H1 (cell line): ENCODE measurements around the gene RNGTT. TPM values are rescaled to one million over a fixed set of nuclear protein-coding genes. Genes with fewer than 3 reads are reported as not detected.

Source experiments
- CTCF ChIA-PET: fragments of 300-600 bp; sonication (Branson Sonifier 250); formaldehyde crosslinking; loops from one replicate; lab custom pipeline; 2021; ENCODE audit not compliant: partially characterized antibody; lab: Charles Lee
- POLR2A ChIA-PET: fragments of 300-600 bp; sonication (Branson Sonifier 250); formaldehyde crosslinking; loops from one replicate; lab custom pipeline; 2021; ENCODE audit warnings: inconsistent platforms; ENCODE audit not compliant: partially characterized antibody; lab: Charles Lee
- DNase-seq, 2 experiments: peaks; one replicate each; pipeline versions ENCODE4 v3.0.0 to v3.0.0-alpha.2; 2010 to 2022; ENCODE audit warnings: low spot score in 2 of 2, low read depth in 1 of 2, mixed read lengths in 1 of 2
- FAIRE-seq: peaks from 2 replicates; lab custom pipeline; 2011; peaks lifted over from hg19 to GRCh38; lab: Jason Lieb, UNC
- H2AFZ ChIP-seq: 2 replicates; pipeline ENCODE4 v1.8.1; 2012; ENCODE audit warnings: low read length, inconsistent platforms
- H2AK5ac ChIP-seq: 2 replicates; pipeline ENCODE4 v1.6.1; 2013; ENCODE audit warnings: low read depth, low read length
- H2BK120ac ChIP-seq: replicated peaks from 2 replicates; pipeline ENCODE3; 2013; ENCODE audit warnings: low read depth, low read length, inconsistent platforms
- H2BK12ac ChIP-seq: 2 replicates; pipeline ENCODE4 v1.6.1; 2013; ENCODE audit warnings: low read depth, low read length
- H2BK15ac ChIP-seq: 2 replicates; pipeline ENCODE4 v1.6.1; 2013; ENCODE audit warnings: low read length
- H2BK20ac ChIP-seq: 2 replicates; pipeline ENCODE4 v1.6.1; 2013; ENCODE audit warnings: low read length
- H2BK5ac ChIP-seq: 2 replicates; pipeline ENCODE4 v1.6.1; 2013; ENCODE audit warnings: low read depth, low read length
- H3K14ac ChIP-seq: 2 replicates; pipeline ENCODE4 v1.6.1; 2013; ENCODE audit warnings: inconsistent platforms; ENCODE audit not compliant: insufficient read length
- H3K18ac ChIP-seq: 2 replicates; pipeline ENCODE4 v1.6.1; 2013; ENCODE audit warnings: low read length; ENCODE audit errors: extremely low read depth
- H3K23ac ChIP-seq: 2 replicates; pipeline ENCODE4 v1.6.1; 2013; ENCODE audit warnings: inconsistent platforms; ENCODE audit not compliant: insufficient read length
- H3K23me2 ChIP-seq: 2 replicates; pipeline ENCODE4 v1.6.1; 2013; ENCODE audit warnings: low read depth, low read length
- H3K27ac ChIP-seq: 2 replicates; pipeline ENCODE4 v1.6.1; 2011; ENCODE audit warnings: low read depth, low read length, inconsistent platforms
- H3K27me3 ChIP-seq, 4 experiments: replicated peaks in 1 of 4; 1 replicate in 1 of 4; 2 replicates in 3 of 4; pipeline versions ENCODE4 v1.6.1 to v1.8.1; 2011 to 2013; ENCODE audit warnings: low read length in 3 of 4, mild to moderate bottlenecking in 3 of 4, inconsistent platforms in 2 of 4, mixed read lengths in 2 of 4, moderate library complexity in 1 of 4; ENCODE audit not compliant: control insufficient read depth in 3 of 4, insufficient read depth in 3 of 4; ENCODE audit errors: extremely low read depth in 1 of 4
- H3K36me3 ChIP-seq, 4 experiments: 2 replicates each; pipeline versions ENCODE4 v1.6.1 to v1.8.1; 2011 to 2013; ENCODE audit warnings: mild to moderate bottlenecking in 4 of 4, low read length in 3 of 4, moderate library complexity in 2 of 4, control low read depth in 1 of 4, inconsistent platforms in 1 of 4; ENCODE audit not compliant: insufficient read depth in 4 of 4, control insufficient read depth in 2 of 4
- H3K4ac ChIP-seq: replicated peaks from 2 replicates; pipeline ENCODE3; 2013; ENCODE audit warnings: low read length, low read depth, mixed read lengths, inconsistent platforms; ENCODE audit not compliant: insufficient read length
- H3K4me1 ChIP-seq, 4 experiments: replicated peaks in 1 of 4; 1 replicate in 1 of 4; 2 replicates in 3 of 4; pipeline versions ENCODE4 v1.6.1 to v1.8.1; 2011 to 2013; ENCODE audit warnings: low read length in 3 of 4, inconsistent platforms in 2 of 4, mixed read lengths in 1 of 4; ENCODE audit not compliant: insufficient read depth in 4 of 4, control insufficient read depth in 3 of 4
- H3K4me2 ChIP-seq, 2 experiments: 2 replicates each; pipeline versions ENCODE4 v1.6.1 to v1.8.1; 2011 to 2013; ENCODE audit warnings: low read depth in 2 of 2, low read length in 2 of 2, control low read depth in 1 of 2, inconsistent platforms in 1 of 2, mild to moderate bottlenecking in 1 of 2; ENCODE audit not compliant: insufficient read depth in 1 of 2
- H3K4me3 ChIP-seq, 4 experiments: fragments of 200-600, 300-600 bp in 1 of 4; sonication (generic), shearing (Covaris generic), sonication (Bioruptor Twin) in 1 of 4; 2 replicates each; pipeline versions ENCODE4 v1.5.1 to v1.8.1; 2011 to 2016; ENCODE audit warnings: low read length in 4 of 4, low read depth in 3 of 4, control low read depth in 2 of 4, inconsistent platforms in 2 of 4, mild to moderate bottlenecking in 2 of 4, mixed read lengths in 1 of 4, moderate library complexity in 1 of 4; ENCODE audit not compliant: insufficient read depth in 2 of 4; ENCODE audit errors: extremely low read depth in 1 of 4
- H3K56ac ChIP-seq: replicated peaks from 2 replicates; pipeline ENCODE3; 2013; ENCODE audit warnings: low read depth, mild to moderate bottlenecking, mixed read lengths, low read length, inconsistent platforms; ENCODE audit not compliant: insufficient read length
- H3K79me1 ChIP-seq: 2 replicates; pipeline ENCODE4 v1.6.1; 2013; ENCODE audit warnings: low read depth, low read length, control low read depth
- H3K79me2 ChIP-seq, 2 experiments: 2 replicates each; pipeline versions ENCODE4 v1.6.1 to v1.8.1; 2012 to 2013; ENCODE audit warnings: low read length in 2 of 2, mild to moderate bottlenecking in 2 of 2, inconsistent platforms in 1 of 2; ENCODE audit not compliant: insufficient read depth in 2 of 2, control insufficient read depth in 1 of 2
- H3K9ac ChIP-seq, 4 experiments: replicated peaks in 1 of 4; 1 replicate in 1 of 4; 2 replicates in 3 of 4; pipeline versions ENCODE4 v1.6.1 to v1.8.1; 2011 to 2013; ENCODE audit warnings: low read depth in 3 of 4, low read length in 3 of 4, control low read depth in 2 of 4, mild to moderate bottlenecking in 2 of 4, moderate library complexity in 2 of 4, inconsistent platforms in 1 of 4; ENCODE audit errors: extremely low read depth in 1 of 4
- H3K9me3 ChIP-seq, 2 experiments: 2 replicates each; pipeline versions ENCODE4 v1.6.1 to v1.8.1; 2012 to 2013; ENCODE audit warnings: mild to moderate bottlenecking in 2 of 2, moderate library complexity in 2 of 2, control low read depth in 1 of 2, inconsistent platforms in 1 of 2, low read depth in 1 of 2, low read length in 1 of 2, mixed read lengths in 1 of 2; ENCODE audit not compliant: insufficient read depth in 2 of 2
- H4K20me1 ChIP-seq, 2 experiments: replicated peaks in 1 of 2; 2 replicates each; pipeline versions ENCODE3 to v1.8.1; 2011 to 2013; ENCODE audit warnings: inconsistent platforms in 2 of 2, low read length in 2 of 2, mild to moderate bottlenecking in 1 of 2; ENCODE audit not compliant: insufficient read depth in 2 of 2, control insufficient read depth in 1 of 2
- H4K5ac ChIP-seq: 2 replicates; pipeline ENCODE4 v1.6.1; 2013; ENCODE audit warnings: low read length, low read depth, mixed read lengths, inconsistent platforms; ENCODE audit not compliant: insufficient read length
- H4K8ac ChIP-seq: 2 replicates; pipeline ENCODE4 v1.8.0; 2013; ENCODE audit warnings: mild to moderate bottlenecking, moderate library complexity, low read length, inconsistent platforms; ENCODE audit not compliant: insufficient read depth; ENCODE audit errors: extremely low read depth
- H4K91ac ChIP-seq: replicated peaks from 2 replicates; pipeline ENCODE3; 2013; ENCODE audit warnings: low read length, mixed read lengths, inconsistent platforms; ENCODE audit not compliant: insufficient read length
- CHD1 ChIP-seq: IDR thresholded peaks from 2 replicates; pipeline ENCODE4 v1.6.1; 2012; ENCODE audit warnings: low read depth, low read length, improper control_type of control experiment
- CTBP2 ChIP-seq: IDR thresholded peaks from 2 replicates; pipeline ENCODE4 v1.7.0; 2011; ENCODE audit warnings: borderline replicate concordance, mild to moderate bottlenecking, moderate library complexity, mixed read lengths, low read length; ENCODE audit not compliant: insufficient read depth, insufficient read length
- GABPA ChIP-seq: IDR thresholded peaks from 2 replicates; pipeline ENCODE4 v1.6.1; 2011; ENCODE audit warnings: mild to moderate bottlenecking, low read length, moderate library complexity, borderline replicate concordance; ENCODE audit not compliant: insufficient read depth
- HDAC2 ChIP-seq, 2 experiments: fragments of 300-600 bp in 1 of 2; sonication (generic) in 1 of 2; IDR thresholded peaks; 2 replicates each; pipeline ENCODE4 v1.6.1; 2011 to 2012; ENCODE audit warnings: low read depth in 2 of 2, low read length in 2 of 2, mild to moderate bottlenecking in 2 of 2, moderate library complexity in 2 of 2, borderline replicate concordance in 1 of 2, inconsistent platforms in 1 of 2
- KDM1A ChIP-seq: fragments of 200-600, 300-600 bp; sonication (generic); IDR thresholded peaks from 2 replicates; pipeline ENCODE4 v1.7.1; 2016; ENCODE audit warnings: mild to moderate bottlenecking, low read length, borderline replicate concordance
- POU5F1 ChIP-seq: IDR thresholded peaks from 2 replicates; pipeline ENCODE4 v1.6.1; 2011; ENCODE audit warnings: low read depth, mild to moderate bottlenecking, low read length, moderate library complexity
- RNF2 ChIP-seq: fragments of 200-900, 300-1000 bp; sonication (generic); IDR thresholded peaks from 2 replicates; pipeline ENCODE4 v1.7.1; 2016; ENCODE audit warnings: borderline replicate concordance, low read depth, mild to moderate bottlenecking, antibody characterized with exemption, low read length; ENCODE audit not compliant: poor library complexity, severe bottlenecking; ENCODE audit errors: missing control alignments
- SIX5 ChIP-seq: IDR thresholded peaks from 2 replicates; pipeline ENCODE4 v1.6.1; 2011; ENCODE audit warnings: mild to moderate bottlenecking, low read depth, low read length
- TAF7 ChIP-seq: optimal IDR thresholded peaks from 2 replicates; pipeline ENCODE3; 2011; ENCODE audit warnings: low read depth, mild to moderate bottlenecking, inconsistent platforms, low read length, moderate library complexity, borderline replicate concordance
- YY1 ChIP-seq: IDR thresholded peaks from 2 replicates; pipeline ENCODE4 v1.6.1; 2011; ENCODE audit warnings: low read depth, mild to moderate bottlenecking, low read length
- WGBS, 2 experiments: shearing (Covaris generic) in 1 of 2; methylation state at CpG; one replicate each; pipeline versions ENCODE4 v1.1.6 to v1.1.7; 2013 to 2015; ENCODE audit warnings: low lambda C conversion rate in 2 of 2, mixed read lengths in 2 of 2, inconsistent platforms in 1 of 2, low coverage in 1 of 2, missing lambda C conversion rate in 1 of 2; ENCODE audit not compliant: insufficient replicate concordance in 2 of 2, insufficient coverage in 1 of 2, insufficient read length in 1 of 2; ENCODE audit errors: extremely low coverage in 1 of 2, missing lambda C conversion rate in 1 of 2; 5-methylcytosine and 5-hydroxymethylcytosine counted together
- polyA plus RNA-seq, 7 experiments: library from polyadenylated mRNA; depleted of rRNA in 3 of 7; stranded (reverse) in 5 of 7; unstranded in 2 of 7; fragments of >200 nt in 5 of 7; fragments of 200-250 nt in 2 of 7; gene quantifications; 1 replicate in 5 of 7; 2 replicates in 1 of 7; 4 replicates in 1 of 7; pipeline versions ENCODE4 v1.2.1 to v1.2.3, GENCODE V29; 2011 to 2013; ENCODE audit warnings: missing spikeins in 2 of 7, mixed read lengths in 2 of 7
- total RNA-seq: library from RNA; stranded (reverse); fragmentation: NEBNext Ultra II Directional; extraction: Animal tissue kit (Norgen Biotek cat#: 25700); gene quantifications from 2 replicates; pipeline ENCODE4 v1.2.1, GENCODE V29; 2021

Gene RNGTT
- total and polyA plus RNA-seq, 2 of the 8 experiments (the other 6 are each of a cell fraction or from before 2014, with no cell fraction given), result 3.6 to 21.2 TPM

GRCh38 chr6:88605271-88605670 lies 358.1 kb downstream of the RNGTT start:
- no peak overlapping the region for H3K9ac ChIP-seq
- H4K20me1 ChIP-seq, result no peaks in the 10 kb centered on the region
- no peaks in the 10 kb centered on the region for H3K79me1 ChIP-seq
- no peak overlapping the region for H3K56ac ChIP-seq
- H3K23ac ChIP-seq, result no peak overlapping the region
- no peak overlapping the region for H3K14ac ChIP-seq
- H3K4me1 ChIP-seq, result no peaks in the 10 kb centered on the region
- H3K27me3 ChIP-seq, result no peaks in the 10 kb centered on the region
- no peak overlapping the region for H3K18ac ChIP-seq
- H3K4me3 ChIP-seq, result no peak overlapping the region
- POLR2A ChIA-PET, result interaction anchor here (1.5 kb wide), 1 partner anchor 9 kb away, joined by 3 read pairs; no protein-coding TSS in a partner anchor
- no peak overlapping the region for H4K5ac ChIP-seq
- no peak overlapping the region for H3K4me2 ChIP-seq
- H2BK20ac ChIP-seq, result no peak overlapping the region
- FAIRE-seq (no peak), DNase-seq (no peak)
- no peak overlapping the region for H3K4ac ChIP-seq
- H3K79me2 ChIP-seq, result no peaks in the 10 kb centered on the region
- H2AFZ ChIP-seq, result no peak overlapping the region
- no peaks in the 10 kb centered on the region; a peak in 1 of 4 replicates for H3K9me3 ChIP-seq
- H2BK120ac ChIP-seq, result no peak overlapping the region
- H3K36me3 ChIP-seq, result no peaks in the 10 kb centered on the region
- H2BK12ac ChIP-seq, result no peak overlapping the region
- no peak for TF ChIP-seq CHD1
- no peak for TF ChIP-seq CTBP2
- TF ChIP-seq KDM1A, result no peak
- no peak for TF ChIP-seq GABPA
- no peak for TF ChIP-seq POU5F1
- no peak for TF ChIP-seq HDAC2 (IDR thresholded peaks at IDR 0.05; ENCODE audit: borderline replicate concordance in 1 of 2, low read depth in 2 of 2, low read length in 2 of 2)
- no peak for TF ChIP-seq SIX5
- TF ChIP-seq RNF2, result no peak
- TF ChIP-seq TAF7, result no peak
- no peak for TF ChIP-seq YY1
- no peak overlapping the region for H2AK5ac ChIP-seq
- CTCF ChIA-PET, result interaction anchor here (0.9 kb wide), 1 partner anchor 9 kb away, joined by 3 read pairs; no protein-coding TSS in a partner anchor
- H3K27ac ChIP-seq, result no peak overlapping the region
- no peak overlapping the region for H2BK5ac ChIP-seq
- H3K23me2 ChIP-seq, result no peaks in the 10 kb centered on the region
- no peak overlapping the region for H4K91ac ChIP-seq
- H2BK15ac ChIP-seq, result no peak overlapping the region
- WGBS, 2 experiments, result 88% methylated on average over 3 of the region's 3 CpGs; no CpG with 5 or more reads in 1 of the 2 experiments
- H4K8ac ChIP-seq, result no peak overlapping the region
